GM06990 (cell line): Measurements from ENCODE around the gene DPH2.

ENCODE experiments used
- DNase-seq: peaks from one replicate; pipeline ENCODE4 v3.0.0-alpha.2; 2011; ENCODE audit not compliant: insufficient read length; ENCODE audit errors: extremely low read depth
- H3K27me3 ChIP-seq: replicated peaks from 2 replicates; pipeline ENCODE4 v1.6.0; 2011; ENCODE audit warnings: low read length; ENCODE audit not compliant: control insufficient read depth, insufficient read depth
- H3K36me3 ChIP-seq: 2 replicates; pipeline ENCODE4 v1.5.1; 2011; ENCODE audit warnings: low read length; ENCODE audit not compliant: control insufficient read depth, insufficient read depth
- H3K4me3 ChIP-seq: replicated peaks from 2 replicates; pipeline ENCODE4 v1.5.1; 2011; ENCODE audit warnings: low read depth, mild to moderate bottlenecking, control low read depth, low read length
- CTCF ChIP-seq: IDR thresholded peaks from 2 replicates; pipeline ENCODE4 v1.5.1; 2011; ENCODE audit warnings: low read length, control low read depth, mild to moderate bottlenecking, inconsistent platforms; ENCODE audit not compliant: insufficient read depth, poor library complexity, severe bottlenecking

DPH2 gene

GRCh38 chr1:43930949-43931275 lies 38.9 kb upstream of the DPH2 start:
- no peaks in the 10 kb centered on the region for H3K27me3 ChIP-seq
- no peak for DNase-seq
- TF ChIP-seq CTCF = no peak
- no peak overlapping the region for H3K4me3 ChIP-seq
- no peaks in the 10 kb centered on the region for H3K36me3 ChIP-seq

DNA sequence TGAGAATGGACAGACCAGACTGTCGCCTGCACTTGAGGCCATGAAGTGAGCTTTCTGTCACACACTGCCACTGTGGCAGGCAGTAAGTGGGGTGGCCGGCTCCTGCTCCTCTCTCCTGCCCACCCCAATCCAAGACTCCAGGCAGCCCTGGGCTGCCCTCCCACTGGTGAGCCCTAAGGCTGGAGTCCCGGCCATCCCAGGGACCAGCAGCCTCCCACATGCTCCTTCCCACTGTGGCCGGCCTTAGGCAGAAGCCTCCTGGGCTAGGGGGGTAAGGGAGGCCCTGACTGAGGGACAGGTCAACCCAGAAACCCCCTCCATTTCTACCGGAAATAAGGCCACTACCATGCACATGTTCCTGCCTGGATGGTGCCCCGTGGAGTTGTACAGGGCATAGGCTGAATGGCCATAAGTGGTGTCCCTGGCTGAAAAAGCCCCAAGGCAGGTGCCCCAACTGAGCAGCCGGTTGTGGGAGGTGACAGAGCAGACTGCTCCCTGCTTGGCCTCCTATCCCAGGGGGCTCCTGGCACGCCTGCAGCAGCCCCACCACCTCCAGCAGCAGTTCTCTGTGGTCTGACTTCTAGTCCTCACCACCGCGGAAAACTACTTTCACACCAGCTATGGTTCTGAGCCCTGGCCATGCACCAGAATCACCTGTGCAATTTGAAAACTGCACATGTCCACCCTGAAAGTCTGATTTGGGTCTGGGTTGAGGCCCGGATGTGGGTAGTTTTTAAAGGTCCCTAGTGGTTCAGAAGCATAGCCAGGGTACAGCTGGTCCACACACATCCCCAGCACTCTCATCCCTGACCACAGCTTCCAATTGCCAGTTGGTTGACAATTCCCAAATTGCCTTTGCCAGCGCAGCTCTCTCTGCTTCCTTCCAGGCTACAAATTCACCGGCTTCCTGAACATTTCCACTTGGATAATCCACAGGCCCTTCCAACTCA lies 37.8 kb upstream of the DPH2 start:
- no peak for TF ChIP-seq CTCF
- Histone ChIP-seq H3K27me3 (no peaks in the 10 kb centered on the region), H3K4me3 (no peak overlapping the region), H3K36me3 (no peaks in the 10 kb centered on the region)
- no peak for DNase-seq

DNA sequence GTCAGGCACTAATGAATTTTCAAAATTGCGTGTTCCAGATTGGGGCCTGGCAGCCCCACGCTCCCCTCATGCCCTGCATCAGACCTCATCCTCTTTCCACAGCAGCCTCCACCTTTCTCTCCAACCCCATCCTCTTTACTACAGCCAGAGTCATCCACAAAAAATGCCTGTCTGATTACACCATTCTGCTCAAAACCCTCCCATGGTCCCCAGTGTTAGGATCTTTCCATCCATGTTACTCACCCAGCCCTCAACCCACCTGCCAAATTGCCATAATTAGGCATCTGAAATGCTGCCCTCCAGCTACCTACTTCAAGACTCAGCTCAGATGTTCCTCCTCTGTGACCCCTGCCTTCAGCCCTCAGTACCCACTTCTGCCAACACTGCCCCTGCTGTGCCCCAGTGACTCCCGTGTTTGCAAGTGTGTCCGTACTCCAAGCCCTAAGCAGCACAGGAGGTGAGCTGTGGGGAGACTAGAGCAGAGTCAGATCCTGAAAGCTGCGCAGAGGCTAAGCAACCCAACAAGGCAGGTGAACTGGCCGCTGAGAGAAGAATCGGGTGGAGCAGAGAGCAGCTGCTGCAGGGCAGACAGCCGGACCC lies 36.9 kb upstream of the DPH2 start:
- no peak for TF ChIP-seq CTCF

GRCh38 chr1:43933386-43934100 lies 36.3 kb upstream of the DPH2 start, which contains the start of gene ARTN:
ARTN (plus strand) TSS chr1:43933801; CDS start chr1:43935657, 1,856 bp downstream.
- no peaks in the 10 kb centered on the region for H3K27me3 ChIP-seq
- no peak for DNase-seq
- no peak for TF ChIP-seq CTCF
- H3K36me3 ChIP-seq = no peaks in the 10 kb centered on the region; the same call in 1 of the 2 replicates
- peak within 1 kb of the TSS; percentile 10 for H3K4me3 ChIP-seq

More for the DNA sequence above, 36.9 kb upstream of the DPH2 start:
- H3K36me3 ChIP-seq = no peaks in the 10 kb centered on the region; the same call in 1 of the 2 replicates
- DNase-seq = no peak
- no peak overlapping the region; the same call in 1 of the 2 replicates for H3K4me3 ChIP-seq
- no peaks in the 10 kb centered on the region for H3K27me3 ChIP-seq

DNA sequence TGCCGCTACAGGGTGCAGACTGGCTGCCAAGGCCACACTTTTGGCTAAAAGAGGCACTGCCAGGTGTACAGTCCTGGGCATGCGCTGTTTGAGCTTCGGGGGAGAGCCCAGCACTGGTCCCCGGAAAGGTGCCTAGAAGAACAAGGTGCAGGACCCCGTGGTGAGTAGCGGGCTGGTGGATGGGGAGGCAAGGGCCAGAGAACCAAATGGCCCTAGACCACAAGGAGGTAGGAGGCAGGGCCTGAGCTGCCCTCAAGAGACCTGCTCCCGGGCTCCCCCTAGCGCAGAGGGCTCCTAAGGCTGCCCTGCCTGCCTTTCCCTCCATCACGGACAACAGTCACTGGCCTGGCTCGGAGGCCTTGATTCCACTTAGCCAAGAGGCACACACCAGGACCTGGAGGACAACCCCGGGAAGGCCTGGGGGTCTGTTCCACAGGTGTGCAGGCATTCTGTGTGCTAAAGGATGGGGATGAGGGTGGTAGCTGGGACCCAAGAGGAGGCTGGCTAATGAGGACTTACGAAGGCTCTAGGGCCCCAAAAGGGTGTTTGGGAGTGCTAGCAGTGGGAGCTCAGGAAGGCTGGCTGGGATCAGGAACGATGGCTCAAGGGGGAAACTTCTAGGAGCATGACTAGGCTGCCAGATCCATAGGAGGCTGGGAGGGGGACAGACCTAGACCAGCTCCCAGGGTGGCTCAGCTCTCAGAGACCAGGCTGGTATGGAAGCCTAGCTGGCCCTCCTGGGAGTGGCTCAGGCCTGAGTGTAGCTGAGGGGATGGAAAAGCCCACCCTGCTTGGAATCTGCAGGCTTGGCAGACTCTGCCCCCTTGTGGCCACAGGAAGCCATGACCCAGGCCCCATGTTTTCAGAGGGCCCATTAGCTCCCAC lies 35.5 kb upstream of the DPH2 start:
- TF ChIP-seq CTCF = peak; percentile 97
- Histone ChIP-seq H3K27me3 (no peaks in the 10 kb centered on the region), H3K4me3 (no peak overlapping the region; the same call in 1 of the 2 replicates), H3K36me3 (no peaks in the 10 kb centered on the region; the same call in 1 of the 2 replicates)
- peak; percentile 51 for DNase-seq
